ENCODE measurements around the gene RTN4R.
"Not testable (repeated sequence)": the region's sequence is repeated elsewhere in the genome, so short reads cannot be mapped to it uniquely, and the experiment has no call there.

The RTN4R gene

DNA sequence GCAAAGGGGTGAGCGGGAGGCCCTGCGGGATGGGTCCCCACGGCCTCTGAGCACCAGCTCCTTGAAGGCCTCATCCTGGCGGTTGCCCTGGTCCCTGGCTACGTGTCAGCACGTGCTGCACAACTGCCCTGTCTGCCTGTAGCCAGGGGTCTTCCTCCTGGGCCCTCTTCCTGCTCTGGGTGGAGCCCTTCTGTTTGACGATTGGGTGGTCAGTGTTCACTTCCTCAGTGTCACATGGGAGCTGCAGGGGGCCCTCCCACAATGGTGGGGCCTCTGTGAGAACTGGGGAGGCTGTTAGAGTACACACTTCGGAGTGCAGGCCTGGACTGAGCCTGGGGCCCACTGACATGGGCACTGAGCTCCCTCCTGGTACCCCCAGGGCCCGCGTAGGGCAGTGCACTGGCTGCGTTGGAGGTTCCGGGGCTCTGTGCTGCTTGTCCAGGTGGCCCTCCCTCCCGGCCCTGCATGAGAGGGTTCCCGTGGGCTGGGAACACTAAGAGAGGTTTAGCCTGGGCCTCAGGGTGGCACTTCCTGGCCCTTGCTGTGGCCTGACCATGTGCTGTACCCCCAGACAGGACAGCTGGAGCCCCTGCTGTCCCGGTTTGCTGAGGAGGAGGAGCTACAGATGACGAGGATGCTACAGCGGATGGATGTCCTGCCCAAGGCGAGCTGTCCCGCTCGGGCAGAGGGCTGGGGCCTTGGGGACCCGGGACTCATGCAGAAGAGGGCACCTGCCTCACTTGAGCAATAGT, 38.0 kb upstream of the RTN4R start:
- DNase-seq (ENCODE audit: low spot score) = no peak

DNA sequence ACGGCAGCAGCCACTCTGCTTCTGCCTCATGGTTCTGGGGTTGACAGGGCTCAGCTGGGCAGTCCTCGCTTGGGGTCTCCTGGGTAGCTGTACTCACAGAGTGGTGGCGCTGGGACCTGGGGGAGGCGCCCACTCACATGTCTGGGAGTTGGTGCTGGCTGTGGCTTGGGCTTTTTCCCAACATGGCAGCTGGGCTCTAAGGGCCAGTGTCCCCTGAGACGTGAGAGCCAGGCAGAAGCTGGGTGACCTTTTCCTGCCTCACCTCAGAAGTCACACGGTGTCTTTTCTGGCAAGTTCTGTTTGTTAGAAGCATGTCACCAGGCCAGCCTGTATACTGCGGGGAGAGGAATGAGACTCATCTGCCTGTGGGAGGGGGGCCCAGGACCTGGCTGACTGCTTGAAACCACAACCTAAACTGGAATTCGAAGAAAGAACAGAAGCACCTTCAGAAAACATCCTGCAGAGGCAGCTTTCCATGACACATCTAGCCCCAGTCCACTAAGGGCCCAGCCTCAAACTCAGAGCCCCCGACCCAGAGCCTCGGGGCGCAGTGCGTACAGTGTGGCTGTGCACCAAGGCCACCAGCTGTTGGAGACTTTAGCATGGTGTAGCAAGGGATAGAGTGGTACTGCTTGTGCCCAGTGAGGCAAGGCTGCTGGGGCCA, 37.2 kb upstream of the RTN4R start:
- not testable (repeated sequence) for DNase-seq (ENCODE audit: low spot score)

DNA sequence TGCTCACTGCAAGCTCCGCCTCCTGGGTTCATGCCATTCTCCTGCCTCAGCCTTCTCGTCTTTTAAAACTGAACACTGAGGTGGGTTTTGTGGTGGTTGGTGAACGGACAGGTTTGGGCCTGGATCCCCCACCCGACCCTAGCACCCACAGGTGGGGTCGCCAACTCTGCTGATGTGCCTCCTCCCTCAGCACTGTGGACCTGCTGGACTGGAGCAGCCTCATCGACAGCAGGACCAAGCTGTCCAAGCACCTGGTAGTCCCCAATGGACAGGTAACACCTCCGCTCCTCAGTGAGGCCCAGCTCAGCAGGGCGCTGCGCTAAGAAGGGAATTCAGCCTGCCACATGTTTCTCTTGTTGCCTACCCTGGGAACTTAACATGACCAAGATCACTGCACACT, 36.5 kb upstream of the RTN4R start:
- DNase-seq (ENCODE audit: low spot score) = no peak

DNA sequence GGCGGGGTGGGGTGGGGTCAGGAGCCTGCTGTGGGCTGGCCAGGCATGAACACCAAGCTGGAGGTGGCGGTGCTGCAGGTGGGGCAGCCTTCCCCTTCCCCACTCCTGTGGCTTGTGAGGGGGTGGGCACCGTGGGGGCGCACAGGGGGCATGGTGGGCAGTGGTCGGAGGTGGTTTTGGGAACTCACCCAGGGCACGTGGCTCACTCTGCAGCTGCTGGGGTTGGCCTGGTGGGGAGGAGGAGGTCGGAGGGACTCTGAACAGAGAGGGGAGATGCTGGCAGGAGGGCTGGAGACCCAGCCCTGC, 35.1 kb upstream of the RTN4R start:
- DNase-seq (ENCODE audit: low spot score) = not testable (repeated sequence)

DNA sequence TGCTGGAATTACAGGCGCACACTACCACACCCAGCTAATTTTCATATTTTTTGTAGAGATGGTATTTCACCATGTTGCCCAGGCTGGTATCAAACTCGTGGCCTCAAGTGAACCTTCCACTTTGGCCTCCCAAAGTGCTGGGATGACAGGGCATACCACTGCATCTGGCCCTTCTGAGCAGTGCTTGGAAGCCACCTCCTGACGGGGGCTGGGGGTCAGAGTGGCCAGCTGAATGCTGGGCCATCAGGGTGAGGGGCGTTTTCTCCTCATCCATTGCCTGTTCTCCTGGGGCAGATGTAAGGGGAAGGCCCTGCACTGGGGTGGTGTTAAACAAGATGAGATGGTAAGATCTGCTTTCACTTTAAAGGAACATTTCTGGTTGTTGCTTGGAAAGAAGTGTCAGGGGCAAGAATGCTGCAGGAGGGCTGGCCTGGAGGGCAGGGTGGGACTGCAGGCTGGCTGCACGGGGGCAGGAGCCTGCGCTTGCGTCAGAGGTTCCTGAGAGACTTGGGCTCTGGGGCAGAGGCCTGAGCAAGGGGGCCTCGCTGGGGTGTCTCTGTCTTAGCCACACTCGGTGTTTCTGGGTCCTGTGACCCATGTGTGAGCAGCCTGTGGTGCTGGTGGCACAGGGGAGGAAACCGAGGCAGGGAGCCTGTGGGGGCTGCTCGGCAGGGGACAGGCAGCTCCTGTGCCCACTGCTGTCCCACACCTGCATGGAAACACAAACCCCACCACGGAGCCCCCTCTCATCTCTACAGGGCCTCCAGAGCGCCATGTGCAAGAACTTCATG, 34.5 kb upstream of the RTN4R start:
- DNase-seq (ENCODE audit: low spot score) = no peak

DNA sequence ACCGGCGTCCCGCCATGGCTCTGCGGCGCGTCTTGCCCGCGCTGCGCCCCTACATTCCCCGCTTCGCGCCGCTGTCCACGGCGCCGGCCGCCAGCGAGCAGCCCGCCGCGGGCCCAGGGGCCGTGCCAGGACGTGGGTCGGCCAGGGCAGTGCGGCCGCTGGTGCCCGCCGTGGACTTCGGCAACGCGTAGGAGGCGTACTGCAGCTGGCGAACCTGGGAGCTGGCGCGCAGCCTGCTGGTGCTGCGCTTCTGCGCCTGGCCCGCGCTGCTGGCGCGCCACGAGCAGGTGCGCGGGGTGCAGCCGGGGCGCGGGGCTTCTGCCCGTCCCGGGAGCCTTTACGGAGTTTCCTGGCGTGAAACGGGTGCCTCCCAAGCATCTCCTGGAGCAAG, 31.6 kb upstream of the RTN4R start:
- DNase-seq (ENCODE audit: low spot score) = no peak

DNA sequence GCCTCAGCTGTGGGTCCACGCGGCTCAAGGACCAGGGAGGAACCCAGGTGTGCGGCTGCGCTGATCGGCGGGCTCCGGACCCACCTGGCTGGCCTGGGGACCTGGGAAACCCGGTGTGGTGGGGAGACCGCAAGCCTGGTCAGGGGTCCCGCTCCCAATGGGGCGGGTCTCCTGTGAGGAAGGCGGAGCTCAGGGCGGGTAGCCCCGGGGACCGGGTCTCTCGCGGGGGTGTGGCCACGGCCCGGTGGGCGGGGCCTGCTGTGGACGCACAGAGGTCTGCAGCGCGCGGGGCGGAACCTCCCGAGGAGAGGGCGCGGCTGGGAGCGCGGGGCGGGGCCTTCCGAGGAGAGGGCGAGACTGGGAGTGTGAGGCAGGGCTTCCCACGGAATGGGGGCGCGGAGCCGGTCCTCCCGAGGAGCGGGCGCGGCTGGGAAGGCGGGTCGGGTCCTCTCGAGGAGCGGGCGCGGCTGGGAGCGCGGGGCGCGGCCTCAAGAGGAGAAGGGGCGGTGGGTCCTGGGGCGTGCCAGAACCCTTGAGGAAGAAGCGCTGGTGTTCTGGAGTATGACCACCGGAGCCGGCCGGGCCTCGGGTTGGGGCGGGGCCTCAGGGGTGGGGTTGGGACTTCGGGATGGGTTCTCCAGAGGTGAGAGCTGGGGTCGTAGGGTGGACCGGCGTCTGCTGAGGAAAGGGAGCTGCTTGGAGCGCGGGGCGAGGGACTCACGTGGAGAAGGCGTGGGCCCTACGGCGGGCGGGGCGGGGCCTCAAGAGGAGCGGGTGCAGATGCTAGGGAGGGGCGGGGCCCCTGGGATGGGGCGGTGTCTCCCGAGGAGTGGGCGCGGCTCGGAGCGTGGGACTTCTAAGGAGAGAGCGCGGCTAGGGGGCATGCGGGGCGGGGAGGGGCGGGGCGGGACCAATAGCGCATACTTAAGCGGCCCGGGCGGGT, 31.0 kb upstream of the RTN4R start:
- peak; percentile 75 for DNase-seq (ENCODE audit: low spot score)

DNA sequence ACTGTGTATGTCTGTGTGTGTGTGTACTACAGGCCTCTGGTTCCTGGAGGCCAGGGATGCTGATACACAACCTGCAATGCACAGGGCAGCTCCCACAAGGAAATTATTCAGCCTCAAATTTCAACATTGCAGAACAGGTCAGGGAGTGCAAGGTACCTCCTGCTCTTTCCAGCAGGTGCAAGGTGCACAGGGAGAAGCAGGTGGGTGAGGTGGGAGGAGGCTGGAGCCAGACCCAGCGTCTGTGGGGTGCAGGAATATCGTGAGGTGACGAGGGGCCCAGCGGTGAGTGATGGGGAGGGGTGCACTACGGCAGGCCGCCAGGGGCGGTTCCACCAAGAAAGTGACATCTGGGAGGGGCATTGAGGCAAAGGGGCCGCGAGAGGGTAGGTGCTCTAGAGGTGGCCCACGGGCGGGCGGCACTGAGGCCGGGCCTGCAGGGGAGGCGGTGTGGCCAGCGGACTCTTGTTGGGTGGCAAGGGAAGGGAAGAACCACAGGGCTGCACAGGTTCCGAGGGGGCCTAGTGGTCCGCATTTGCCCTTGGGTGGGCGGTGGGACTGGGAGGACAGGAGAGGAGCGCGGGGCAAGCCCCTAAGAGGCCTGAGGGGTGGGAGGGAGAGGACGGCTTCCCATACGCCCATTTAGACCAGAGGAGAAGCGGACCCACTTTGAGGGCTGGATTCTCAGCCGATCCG, 30.1 kb upstream of the RTN4R start:
- no peak for DNase-seq (ENCODE audit: low spot score)

DNA sequence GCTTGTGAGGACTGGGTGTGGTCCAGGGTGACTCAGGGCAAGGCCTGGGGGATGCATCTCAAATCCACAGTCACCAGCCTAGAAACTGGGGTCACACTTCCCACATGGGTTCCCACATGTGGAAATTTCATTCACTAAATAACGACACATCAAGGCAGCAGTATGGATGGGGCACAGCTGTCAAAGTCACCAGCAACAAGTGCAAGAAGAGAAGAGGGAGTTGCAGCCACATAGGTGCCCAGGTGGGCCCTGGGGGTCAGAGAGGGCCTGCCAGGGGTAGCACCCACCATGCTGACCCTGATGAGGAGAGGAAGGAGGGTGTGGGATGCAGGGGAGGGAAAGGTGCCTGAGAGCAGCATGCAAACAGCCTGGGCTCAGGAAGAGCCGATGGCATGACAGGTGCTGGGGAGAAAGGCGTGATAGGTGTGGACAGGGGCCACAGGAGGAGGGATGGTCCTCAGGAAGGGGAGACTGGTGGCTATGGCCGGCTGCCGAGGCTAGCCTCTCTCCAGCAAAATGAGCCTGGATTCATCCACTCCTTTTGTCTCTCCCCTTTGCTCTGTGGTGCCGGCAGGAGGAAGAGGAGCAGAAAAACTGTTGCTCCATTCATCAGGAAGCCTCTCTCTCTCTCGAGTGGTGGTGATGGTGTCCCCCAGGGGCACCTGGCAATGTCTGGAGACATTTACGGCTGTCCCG, 29.4 kb upstream of the RTN4R start:
- DNase-seq (ENCODE audit: low spot score) = no peak

DNA sequence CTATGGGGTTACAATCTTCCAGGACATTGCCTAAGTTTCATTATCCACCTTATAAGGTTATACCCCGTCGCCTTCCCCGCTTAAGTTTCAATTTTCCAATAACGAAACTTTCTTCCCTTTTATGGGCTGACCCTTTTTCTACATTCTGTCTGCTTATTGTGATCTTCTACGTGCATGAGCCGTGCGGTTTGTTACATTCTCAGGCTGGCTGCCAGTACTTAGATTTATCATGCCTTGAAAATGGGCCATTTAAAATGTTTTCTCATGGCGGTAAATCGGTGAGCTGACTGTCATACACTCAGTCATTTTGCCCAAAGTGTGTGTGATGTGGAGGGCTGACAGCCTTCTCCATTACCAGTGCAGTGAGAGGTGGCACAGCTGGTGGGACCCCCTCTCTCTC, 28.5 kb upstream of the RTN4R start:
- no peak for DNase-seq (ENCODE audit: low spot score)

DNA sequence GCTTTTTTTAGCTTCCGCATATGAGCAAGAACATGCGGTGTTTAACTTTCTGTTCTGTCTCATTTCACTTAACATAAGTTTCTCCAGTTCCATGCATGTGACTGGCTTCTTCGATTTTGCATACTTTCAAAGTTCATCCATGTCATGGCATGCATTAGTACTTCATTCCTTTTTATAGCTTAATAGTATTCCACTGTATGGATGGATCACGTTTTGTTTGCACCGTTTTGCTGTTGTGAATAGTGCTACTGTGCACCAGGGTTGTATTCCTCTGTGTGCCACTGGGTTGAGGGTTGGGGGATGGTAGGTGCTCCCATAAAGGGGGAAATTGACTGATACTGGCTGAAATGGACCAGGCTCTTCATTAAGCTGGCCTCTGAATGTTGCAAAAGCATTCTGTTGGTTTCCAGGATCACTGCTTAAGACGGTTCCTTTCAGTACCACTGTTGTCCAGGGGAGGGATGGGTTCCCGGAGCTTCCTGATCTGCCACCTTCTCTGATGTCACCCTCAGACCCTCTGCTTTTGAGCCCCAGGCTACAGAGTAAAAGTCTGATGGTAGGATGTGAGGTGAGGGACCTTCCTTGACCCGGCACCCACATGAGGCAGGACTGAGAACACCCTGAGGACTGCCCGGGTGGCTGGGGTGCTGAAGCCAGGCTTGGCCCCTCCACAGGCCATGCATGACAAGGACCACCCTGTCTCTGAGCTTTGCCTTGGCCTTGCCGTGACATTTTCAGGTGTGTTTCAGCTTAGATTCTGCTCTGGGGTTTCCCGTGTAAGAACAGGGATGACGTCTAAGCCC, 27.3 kb upstream of the RTN4R start:
- no peak for DNase-seq (ENCODE audit: low spot score)

DNA sequence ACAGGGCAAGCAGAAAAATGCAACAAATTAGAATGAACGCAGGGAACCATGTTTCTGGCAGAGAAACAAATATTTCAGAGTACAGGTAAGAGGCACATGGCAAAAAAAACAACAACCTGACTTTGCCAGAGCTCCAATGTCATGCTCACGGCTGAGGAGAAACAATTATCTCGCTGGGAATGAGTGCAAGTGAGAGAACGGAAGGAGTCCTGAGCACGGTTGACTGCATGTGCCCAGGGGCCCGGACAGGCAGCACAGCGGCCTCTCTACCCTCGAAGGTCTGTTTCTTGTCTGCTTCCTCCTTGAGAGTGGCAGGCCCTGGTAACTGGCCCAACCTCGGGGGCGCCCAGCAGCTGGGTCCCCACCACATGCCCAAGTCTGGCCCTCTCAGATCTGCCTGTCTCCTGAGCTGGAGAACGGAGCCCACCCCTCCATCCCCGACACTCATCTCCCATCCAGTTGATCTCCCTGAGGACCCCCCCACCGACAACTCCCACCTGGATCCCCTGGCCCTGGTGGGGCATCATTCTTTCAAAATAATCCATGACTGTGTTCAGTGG, 24.6 kb upstream of the RTN4R start:
- DNase-seq (ENCODE audit: low spot score) = no peak

DNA sequence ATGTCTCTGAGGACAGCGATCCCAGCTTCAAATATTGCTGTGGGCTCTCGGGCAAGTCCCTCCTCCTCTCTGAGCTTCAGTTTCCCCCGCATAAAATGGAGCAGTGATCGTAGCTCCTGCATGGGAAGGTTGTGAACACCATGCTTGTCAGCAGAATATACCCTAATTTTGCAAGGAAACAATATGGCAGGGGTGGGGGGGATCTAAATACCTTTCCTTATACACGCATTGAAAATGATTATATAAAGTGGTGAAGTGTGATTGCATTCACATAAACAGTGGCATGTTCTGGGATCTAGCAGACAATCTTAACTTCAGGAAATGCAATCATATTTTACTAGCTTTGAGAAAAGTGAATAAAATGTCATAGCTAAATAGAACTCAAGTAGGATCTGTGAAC, 24.0 kb upstream of the RTN4R start:
- DNase-seq (ENCODE audit: low spot score) = no peak

DNA sequence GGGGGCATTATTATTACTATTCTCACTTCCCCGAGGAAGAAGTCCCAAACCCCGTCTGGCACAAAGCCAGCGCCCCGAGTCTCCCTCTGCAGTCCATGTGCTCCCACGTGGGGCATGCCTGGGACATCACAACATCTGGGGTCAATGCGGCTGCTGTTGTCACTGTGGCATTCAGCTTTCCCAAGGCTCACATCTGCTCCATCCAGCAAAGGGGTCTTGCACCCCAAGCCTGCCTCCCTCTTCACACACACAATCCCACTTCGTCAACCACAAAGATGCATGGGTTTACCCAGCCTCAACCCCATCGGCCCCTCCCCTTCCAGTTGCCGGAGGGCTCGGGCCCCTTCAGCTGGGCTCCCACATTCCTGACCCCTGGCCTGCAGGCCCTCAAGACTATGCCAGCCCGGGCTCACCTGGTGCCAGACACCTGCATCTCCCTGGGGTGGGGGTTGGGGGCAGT, 23.5 kb upstream of the RTN4R start:
- DNase-seq (ENCODE audit: low spot score) = no peak

DNA sequence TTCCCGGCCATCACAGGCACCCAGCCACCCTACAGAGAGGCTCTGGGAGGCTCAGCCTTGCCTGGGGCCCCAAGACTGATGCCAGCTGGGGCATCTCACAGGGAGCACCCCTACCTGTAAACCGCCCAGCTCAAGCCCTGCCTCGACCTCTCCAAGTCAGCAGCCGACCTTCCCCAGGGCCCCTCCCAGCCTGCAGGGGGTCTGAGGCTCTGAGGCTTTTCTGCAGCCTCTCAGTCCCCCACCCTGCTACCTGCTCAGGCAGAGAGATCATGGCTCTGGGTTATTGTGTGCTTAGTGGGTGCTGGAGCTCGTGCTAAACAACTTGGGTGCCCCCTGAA, 23.1 kb upstream of the RTN4R start:
- no peak for DNase-seq (ENCODE audit: low spot score)

DNA sequence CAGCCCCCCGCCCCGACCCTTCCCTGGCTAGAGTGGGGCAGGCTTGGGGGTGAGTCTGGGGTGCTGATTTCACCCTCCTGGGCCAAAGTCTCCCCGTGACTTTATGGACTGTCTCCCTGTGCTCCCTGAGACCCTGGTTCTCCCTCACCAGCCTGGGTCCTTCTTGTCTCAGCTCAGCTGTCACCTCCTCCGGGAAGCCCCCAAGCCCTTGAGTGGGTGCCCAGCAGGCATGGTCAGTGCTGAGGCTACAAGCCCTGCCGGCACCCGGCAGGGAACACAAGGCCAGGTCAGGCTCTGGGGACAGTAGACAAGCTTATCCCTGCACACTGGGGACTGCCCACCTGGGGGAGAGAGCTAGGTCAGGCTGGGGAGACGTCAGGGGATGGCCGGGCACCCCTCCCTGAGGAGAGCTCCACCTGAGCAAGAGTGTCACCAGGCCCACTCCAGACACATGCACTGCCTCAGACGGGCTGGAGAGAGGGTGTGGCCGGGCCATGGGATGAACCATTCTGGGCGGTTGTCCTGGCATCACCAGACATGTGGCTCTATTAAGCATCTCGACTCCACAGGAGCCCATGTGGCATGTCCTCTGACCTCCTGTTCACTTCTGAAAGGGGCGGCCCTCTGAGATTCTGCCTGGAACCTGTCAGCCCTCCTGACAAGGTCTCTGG, 22.6 kb upstream of the RTN4R start:
- DNase-seq (ENCODE audit: low spot score) = no peak

DNA sequence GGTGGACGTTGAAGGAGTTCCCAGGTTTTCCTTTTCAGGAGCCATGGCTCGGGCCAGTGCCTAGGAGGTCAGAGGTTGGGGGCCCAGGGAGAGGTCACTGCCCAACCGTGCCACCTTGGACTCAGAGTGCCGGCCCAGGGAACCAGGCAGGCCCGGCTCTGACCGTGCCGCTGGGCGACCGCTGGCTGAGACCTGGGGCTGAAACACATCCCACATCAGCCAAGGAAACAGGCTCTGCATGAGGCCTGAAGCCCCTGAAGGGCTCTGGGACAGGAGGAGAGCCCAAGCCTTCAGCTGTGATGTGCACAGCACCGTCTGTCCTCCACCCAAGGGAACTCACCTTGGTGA, 21.9 kb upstream of the RTN4R start:
- DNase-seq (ENCODE audit: low spot score) = no peak

DNA sequence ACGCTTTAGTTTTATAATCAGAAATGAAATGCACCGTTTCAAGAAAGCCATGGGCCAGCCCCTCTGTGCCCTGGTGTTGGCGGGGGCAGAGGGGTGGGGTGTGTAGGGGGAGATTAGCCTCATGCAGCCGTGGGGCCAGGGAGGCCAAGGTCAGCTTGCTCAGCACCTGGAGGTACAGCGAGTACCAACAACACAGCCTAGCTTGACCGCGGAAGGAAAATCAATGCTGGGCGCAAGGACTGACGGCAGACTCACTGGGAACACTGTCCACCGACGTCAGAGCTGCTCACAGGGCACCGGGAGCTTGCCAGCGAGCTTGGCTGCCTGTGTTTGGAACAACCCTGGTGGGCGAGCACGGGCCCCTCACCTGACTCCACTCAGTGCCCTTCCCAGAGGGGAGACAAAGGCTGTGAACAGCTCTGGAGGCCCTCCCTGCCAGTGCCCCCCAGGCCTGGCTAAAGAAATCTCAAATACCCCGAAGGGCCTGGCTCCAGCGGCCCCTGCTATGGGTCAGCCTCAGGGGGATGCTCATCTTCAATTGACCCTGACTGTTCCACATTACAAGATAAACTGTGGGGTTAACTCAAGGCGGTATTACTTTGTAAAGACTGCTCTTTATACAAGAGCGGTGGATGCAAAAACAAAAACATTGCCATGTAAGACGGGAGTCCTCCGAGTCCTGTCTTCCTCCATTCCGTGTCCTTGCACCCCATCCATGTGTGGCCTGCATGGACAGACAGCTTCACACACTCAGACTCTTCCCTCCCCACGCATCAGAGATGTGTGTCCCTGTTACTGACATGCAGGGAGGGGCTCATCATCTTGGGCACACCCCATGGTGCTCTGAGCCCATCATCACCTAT, 21.3 kb upstream of the RTN4R start:
- not testable (repeated sequence) for DNase-seq (ENCODE audit: low spot score)

All from COLO829 (cell line).